SK-N-SH treated with all-trans-retinoic acid at 6 μM for 48 hours (cell line): ENCODE measurements around the gene DENND1B.

Experiments used
- ATAC-seq: fragments of 200-7000 bp; cut with Tn5 transposase; 3 replicates; pipeline ENCODE4 v1.9.1; 2020; ENCODE audit warnings: mild to moderate bottlenecking, moderate library complexity
- ARNTL ChIP-seq: fragments of 450-650 bp; formaldehyde crosslinking; IDR thresholded peaks from 2 replicates; pipeline ENCODE4 v1.5.0; 2020; ENCODE audit warnings: low read depth, mild to moderate bottlenecking, moderate library complexity, borderline replicate concordance
- CREB5 ChIP-seq: fragments of 250-450 bp; sonication (Bioruptor Pico); IDR thresholded peaks from 2 replicates; pipeline ENCODE4 v1.5.1; 2020; ENCODE audit warnings: low read depth, mild to moderate bottlenecking, moderate library complexity
- CSRNP3 ChIP-seq: fragments of 250-450 bp; sonication (Bioruptor Pico); IDR thresholded peaks from 2 replicates; pipeline ENCODE4 v1.5.1; 2021; ENCODE audit warnings: mild to moderate bottlenecking, moderate library complexity
- GLIS3 ChIP-seq: fragments of 250-450 bp; sonication (Bioruptor Pico); IDR thresholded peaks from 2 replicates; pipeline ENCODE4 v1.5.0; 2020; ENCODE audit warnings: mild to moderate bottlenecking, moderate library complexity
- ISL1 ChIP-seq: fragments of 250-450 bp; sonication (Bioruptor Pico); IDR thresholded peaks from 2 replicates; pipeline ENCODE4 v2.1.2; 2022; ENCODE audit warnings: mild to moderate bottlenecking, moderate library complexity
- OSR1 ChIP-seq: fragments of 250-450 bp; sonication (Bioruptor Pico); IDR thresholded peaks from 2 replicates; pipeline ENCODE4 v1.8.0; 2022; ENCODE audit warnings: moderate library complexity, mild to moderate bottlenecking, inconsistent platforms
- PATZ1 ChIP-seq: fragments of 250-450 bp; sonication (Bioruptor Pico); IDR thresholded peaks from 2 replicates; pipeline ENCODE4 v1.8.0; 2020; ENCODE audit warnings: mild to moderate bottlenecking, moderate library complexity, borderline replicate concordance
- POU6F1 ChIP-seq: fragments of 250-450 bp; sonication (Bioruptor Pico); IDR thresholded peaks from 2 replicates; pipeline ENCODE4 v1.8.0; 2021; ENCODE audit warnings: low read depth, mild to moderate bottlenecking, moderate library complexity, borderline replicate concordance
- RARB ChIP-seq: fragments of 250-450 bp; sonication (Bioruptor Pico); IDR thresholded peaks from 2 replicates; pipeline ENCODE4 v1.8.0; 2021; ENCODE audit warnings: mild to moderate bottlenecking, moderate library complexity
- SNAI2 ChIP-seq: fragments of 250-450 bp; sonication (Bioruptor Pico); IDR thresholded peaks from 2 replicates; pipeline ENCODE4 v1.5.0; 2020; ENCODE audit warnings: mild to moderate bottlenecking, moderate library complexity
- TCF4 ChIP-seq: fragments of 250-450 bp; sonication (Bioruptor Pico); IDR thresholded peaks from 2 replicates; pipeline ENCODE4 v1.8.0; 2021; ENCODE audit warnings: mild to moderate bottlenecking, moderate library complexity, borderline replicate concordance
- TOX ChIP-seq: fragments of 250-450 bp; sonication (Bioruptor Pico); IDR thresholded peaks from 2 replicates; pipeline ENCODE4 v1.8.0; 2021; ENCODE audit warnings: mild to moderate bottlenecking, moderate library complexity, borderline replicate concordance
- TSHZ2 ChIP-seq: fragments of 250-450 bp; sonication (Bioruptor Pico); IDR thresholded peaks from 2 replicates; pipeline ENCODE4 v1.5.0; 2020; ENCODE audit warnings: mild to moderate bottlenecking, moderate library complexity
- ZFP3 ChIP-seq: fragments of 250-450 bp; sonication (Bioruptor Pico); IDR thresholded peaks from 2 replicates; pipeline ENCODE4 v1.5.0; 2020; ENCODE audit warnings: mild to moderate bottlenecking, moderate library complexity
- ZFP30 ChIP-seq: fragments of 450-650 bp; formaldehyde crosslinking; IDR thresholded peaks from 2 replicates; pipeline ENCODE4 v1.5.0; 2022; ENCODE audit warnings: mild to moderate bottlenecking, moderate library complexity
- ZNF565 ChIP-seq: fragments of 450-650 bp; formaldehyde crosslinking; conservative IDR thresholded peaks from 2 replicates; pipeline ENCODE4 v1.5.0; 2020; ENCODE audit warnings: low read depth, mild to moderate bottlenecking, moderate library complexity
- ZNF8 ChIP-seq: fragments of 450-650 bp; formaldehyde crosslinking; IDR thresholded peaks from 2 replicates; pipeline ENCODE4 v1.5.0; 2020; ENCODE audit warnings: mild to moderate bottlenecking, moderate library complexity

Gene DENND1B

GRCh38 chr1:197619008-197619640, 156.2 kb downstream of the DENND1B start:
- ATAC-seq = peak; percentile 71
- TF ChIP-seq TCF4 (no peak), ARNTL (CRISPR knock-in tag) (no peak), PATZ1 (CRISPR knock-in tag) (no peak), SNAI2 (CRISPR knock-in tag) (no peak), ZFP30 (CRISPR knock-in tag) (no peak)
- TF ChIP-seq, all 23 proteins: peak for 0

- TF ChIP-seq SNAI2 (CRISPR knock-in tag) (no peak), ARNTL (CRISPR knock-in tag) (no peak), TCF4 (no peak), ZNF8 (CRISPR knock-in tag) (no peak), POU6F1 (no peak), TSHZ2 (CRISPR knock-in tag) (no peak), CSRNP3 (CRISPR knock-in tag) (no peak), ZNF565 (no peak), CREB5 (CRISPR knock-in tag) (no peak)
- peak; percentile 62; the same call in 2 of the 3 replicates for ATAC-seq
These were observed 157.2 kb downstream of the DENND1B start for GRCh38 chr1:197618061-197618460.

GRCh38 chr1:197615693-197616011, 159.6 kb downstream of the DENND1B start:
- ATAC-seq = no peak
- TF ChIP-seq ZNF565 (no peak), PATZ1 (CRISPR knock-in tag) (no peak), SNAI2 (CRISPR knock-in tag) (no peak), ISL1 (CRISPR knock-in tag) (no peak), POU6F1 (no peak), CSRNP3 (CRISPR knock-in tag) (no peak), ZFP3 (CRISPR knock-in tag) (no peak), TOX (CRISPR knock-in tag) (no peak), CREB5 (CRISPR knock-in tag) (no peak), ZFP30 (CRISPR knock-in tag) (no peak), OSR1 (CRISPR knock-in tag) (no peak), GLIS3 (CRISPR knock-in tag) (no peak), RARB (CRISPR knock-in tag) (no peak)
